ENCODE measurements around the gene UBA6. TPM values are rescaled to one million over a fixed set of nuclear protein-coding genes. Genes with fewer than 3 reads are reported as not detected.
A peak's percentile ranks its signal among the peaks of the same experiment; 100 is the strongest.

Gene UBA6
- total and polyA plus RNA-seq, 2 of the 4 experiments (the other 2 are of a cell fraction), result 29.2 to 268 TPM

DNA sequence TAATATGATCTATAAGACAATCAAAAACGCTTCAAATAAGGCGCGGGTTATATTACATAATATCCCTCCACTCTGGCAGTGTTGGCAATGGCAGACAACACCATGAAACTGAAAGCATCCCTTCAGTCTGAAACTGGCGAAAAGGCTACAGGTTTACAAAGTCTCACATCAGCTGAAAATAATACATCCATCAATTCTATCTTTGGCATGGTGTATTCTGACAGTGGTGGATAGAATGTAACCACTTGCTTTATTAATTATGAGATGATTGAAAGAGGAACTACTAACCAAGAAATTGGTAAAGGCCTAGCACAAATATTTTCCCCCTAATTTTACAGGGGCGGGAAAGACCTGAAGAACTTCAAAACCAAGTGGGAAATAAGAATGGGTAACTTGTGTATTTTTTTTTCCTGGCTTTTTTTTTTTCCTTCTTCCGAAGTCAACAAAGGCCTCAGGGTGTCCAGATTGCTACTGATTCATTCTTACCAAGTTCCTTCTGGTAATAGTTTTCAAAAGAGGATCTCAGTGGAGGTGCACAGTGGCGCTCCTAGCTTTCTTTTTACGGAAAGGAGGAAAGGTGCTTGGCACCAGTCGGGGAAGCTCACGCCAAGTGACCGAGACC is 728 bp downstream of the UBA6 start:
- Histone ChIP-seq H2BK5ac (ENCODE audit: low read depth, low read length, poor library complexity, severe bottlenecking) (peak overlapping the region; percentile 75), H4K20me1 (ENCODE audit: insufficient read depth, low read length) (no peaks in the 10 kb centered on the region), H4K5ac (ENCODE audit: low read depth, low read length) (peak overlapping the region; percentile 67; the same call in 1 of the 2 replicates), H3K27ac (ENCODE audit: insufficient read depth, low read length) (peak overlapping the region; percentile 80), H3K79me1 (ENCODE audit: low read depth in 1 of 2, low read length in 2 of 2) (peaks cover 5 to 35% of the 10 kb centered on the region in 2 experiments), H2BK15ac (ENCODE audit: low read depth, low read length) (no peak overlapping the region), H3K36me3 (ENCODE audit: control insufficient read depth, insufficient read depth, low read length) (no peaks in the 10 kb centered on the region; the same call in 1 of the 2 replicates), H3K4me3 (ENCODE audit: insufficient read depth, low read depth, low read length) (peak overlapping the region; percentile 86), H2AK5ac (ENCODE audit: low read depth, low read length) (no peak overlapping the region), H2AK9ac (replicated peaks; ENCODE audit: low read depth, low read length, poor library complexity) (peak overlapping the region; percentile 83), H3K4ac (ENCODE audit: low read depth, low read length) (peak overlapping the region; percentile 63; the same call in 1 of the 2 replicates), H3K4me1 (ENCODE audit: control insufficient read depth, insufficient read depth, low read length) (peaks cover 6% of the 10 kb centered on the region; the same call in 1 of the 2 replicates), H3K4me2 (ENCODE audit: low read depth, low read length) (peak overlapping the region; percentile 99), H4K8ac (ENCODE audit: low read depth in 2 of 2, low read length in 2 of 2) (peak overlapping the region; percentile 38 to 77; a peak in 3 of 4 replicates), H4K91ac (ENCODE audit: insufficient read depth, low read depth, low read length) (peak overlapping the region; percentile 30; the same call in 1 of the 2 replicates), H3K9me3 (ENCODE audit: control insufficient read depth, insufficient read depth, low read length) (no peaks in the 10 kb centered on the region), H3K18ac (ENCODE audit: low read depth, low read length) (no peak overlapping the region), H2AFZ (replicated peaks; ENCODE audit: low read length, poor library complexity) (peak overlapping the region; percentile 96), H3K27me3 (ENCODE audit: control insufficient read depth, insufficient read depth, low read length) (no peaks in the 10 kb centered on the region), H3K14ac (replicated peaks; ENCODE audit: low read depth, low read length) (peak overlapping the region; percentile 85), H3K56ac (ENCODE audit: extremely low read depth, insufficient read depth, low read length) (peak overlapping the region; percentile 90; the same call in 1 of the 2 replicates), H2BK120ac (ENCODE audit: low read depth, low read length) (peak overlapping the region; percentile 38; the same call in 1 of the 2 replicates), H3K9me1 (ENCODE audit: insufficient read depth, low read length) (peaks cover 2% of the 10 kb centered on the region; the same call in 1 of the 2 replicates), H3K9ac (ENCODE audit: low read depth, low read length) (peak overlapping the region; percentile 87), H2BK20ac (ENCODE audit: low read depth, low read length) (no peak overlapping the region), H3K23ac (ENCODE audit: low read depth, low read length) (peak overlapping the region; percentile 67)
- DNase-seq (peak; percentile 27), ATAC-seq (ENCODE audit: low read depth) (peak; percentile 19)
- ChIA-PET POLR2A (ENCODE audit: unreplicated experiment) (interaction anchor here (0.7 kb wide), 1 partner anchor 121 kb away, joined by 3 read pairs; no protein-coding TSS in a partner anchor), CTCF (interaction anchor here (0.5 to 1.1 kb wide), 2 partner anchors 14 to 67 kb away, joined by 3 read pairs; no protein-coding TSS in a partner anchor)
- no TSS peak for BruUV-seq (replicated peaks)
- intact Hi-C loops (cut with micrococcal nuclease), result no loop called here
- 0% methylated on average over 4 of the region's 11 CpGs; no CpG with 5 or more reads in 1 of the 2 experiments for WGBS, 2 experiments (ENCODE audit: extremely low coverage in 2 of 2, insufficient read length in 1 of 2)
- TF ChIP-seq FOS (IDR thresholded peaks at IDR 0.05; ENCODE audit: low read depth, low read length) (no peak), POLR2A (IDR thresholded peaks at IDR 0.05; ENCODE audit: low read depth, low read length) (no peak), MAFK (IDR thresholded peaks at IDR 0.05; ENCODE audit: low read depth, low read length) (no peak), RCOR1 (IDR thresholded peaks at IDR 0.05; ENCODE audit: insufficient replicate concordance, low read length) (no peak), RFX5 (IDR thresholded peaks at IDR 0.05; ENCODE audit: low read depth, low read length) (no peak)
- TF ChIP-seq, protein P1, sequence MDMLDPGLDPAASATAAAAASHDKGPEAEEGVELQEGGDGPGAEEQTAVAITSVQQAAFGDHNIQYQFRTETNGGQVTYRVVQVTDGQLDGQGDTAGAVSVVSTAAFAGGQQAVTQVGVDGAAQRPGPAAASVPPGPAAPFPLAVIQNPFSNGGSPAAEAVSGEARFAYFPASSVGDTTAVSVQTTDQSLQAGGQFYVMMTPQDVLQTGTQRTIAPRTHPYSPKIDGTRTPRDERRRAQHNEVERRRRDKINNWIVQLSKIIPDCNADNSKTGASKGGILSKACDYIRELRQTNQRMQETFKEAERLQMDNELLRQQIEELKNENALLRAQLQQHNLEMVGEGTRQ (IDR thresholded peaks at IDR 0.05; ENCODE audit: low read depth, low read length), result no peak
- TF ChIP-seq, protein P2, sequence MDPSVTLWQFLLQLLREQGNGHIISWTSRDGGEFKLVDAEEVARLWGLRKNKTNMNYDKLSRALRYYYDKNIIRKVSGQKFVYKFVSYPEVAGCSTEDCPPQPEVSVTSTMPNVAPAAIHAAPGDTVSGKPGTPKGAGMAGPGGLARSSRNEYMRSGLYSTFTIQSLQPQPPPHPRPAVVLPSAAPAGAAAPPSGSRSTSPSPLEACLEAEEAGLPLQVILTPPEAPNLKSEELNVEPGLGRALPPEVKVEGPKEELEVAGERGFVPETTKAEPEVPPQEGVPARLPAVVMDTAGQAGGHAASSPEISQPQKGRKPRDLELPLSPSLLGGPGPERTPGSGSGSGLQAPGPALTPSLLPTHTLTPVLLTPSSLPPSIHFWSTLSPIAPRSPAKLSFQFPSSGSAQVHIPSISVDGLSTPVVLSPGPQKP (IDR thresholded peaks at IDR 0.05; ENCODE audit: borderline replicate concordance, low read depth, low read length), result no peak
- in situ Hi-C loops (cut with MboI; ENCODE audit: low sequenced_read_pairs), result no loop called here
- dilution Hi-C loops (cut with HindIII; ENCODE audit: low sequenced_read_pairs, unreplicated experiment), result no loop called here
